Tongue (tissue), 2 donors: ENCODE measurements around the gene GJC1. TPM values are rescaled to one million over a fixed set of nuclear protein-coding genes. Genes with fewer than 3 reads are reported as not detected.
A peak's percentile ranks its signal among the peaks of the same experiment; 100 is the strongest.

Experiments
- DNase-seq: peaks from one replicate; pipeline ENCODE4 v3.0.0-alpha.2; 2015
- total RNA-seq: library from RNA; depleted of rRNA; stranded (reverse); fragments of >200 nt; gene quantifications from one replicate; pipeline ENCODE4 v1.2.3, GENCODE V29; 2014

Gene GJC1
- total RNA-seq, 1 donor from 2014 or later: 29.1 TPM

- no peak for DNase-seq
Measured at GRCh38 chr17:44776628-44777393, 53.3 kb downstream of the GJC1 start.

- DNase-seq: no peak
Measured at GRCh38 chr17:44775838-44776621, 54.1 kb downstream of the GJC1 start.

- peak; percentile 99 for DNase-seq
Measured at GRCh38 chr17:44775136-44775837, 54.8 kb downstream of the GJC1 start.

GRCh38 chr17:44774271-44775135 lies 55.6 kb downstream of the GJC1 start:
- DNase-seq: peak; percentile 93

- no peak for DNase-seq
Measured at GRCh38 chr17:44773140-44773539, 56.9 kb downstream of the GJC1 start.

GRCh38 chr17:44772308-44773045 lies 57.6 kb downstream of the GJC1 start:
- DNase-seq: peak; percentile 56

- peak; percentile 54 for DNase-seq
Measured at GRCh38 chr17:44770166-44770925, 59.7 kb downstream of the GJC1 start.

- no peak for DNase-seq
Measured at GRCh38 chr17:44769647-44770084, 60.4 kb downstream of the GJC1 start.

GRCh38 chr17:44769230-44769629 lies 60.9 kb downstream of the GJC1 start:
- no peak for DNase-seq

- no peak for DNase-seq
Measured at GRCh38 chr17:44768505-44769142, 61.5 kb downstream of the GJC1 start.

- no peak for DNase-seq
Measured at GRCh38 chr17:44767493-44767892, 62.6 kb downstream of the GJC1 start.

- DNase-seq: no peak
Measured at GRCh38 chr17:44766409-44767038, 63.6 kb downstream of the GJC1 start.

GRCh38 chr17:44765965-44766364 lies 64.1 kb downstream of the GJC1 start:
- no peak for DNase-seq

- DNase-seq: no peak
Measured at GRCh38 chr17:44763170-44763569, 66.9 kb downstream of the GJC1 start.

GRCh38 chr17:44761932-44762810 lies 67.9 kb downstream of the GJC1 start:
- no peak for DNase-seq

- DNase-seq: no peak
Measured at GRCh38 chr17:44760474-44761308, 69.4 kb downstream of the GJC1 start.

- DNase-seq: no peak
Measured at GRCh38 chr17:44759916-44760243, 70.2 kb downstream of the GJC1 start.
